Mesenteric fat pad (tissue), 1 donor: Measurements from ENCODE around the gene FUBP3. TPM values are rescaled to one million over a fixed set of nuclear protein-coding genes. Genes with fewer than 3 reads are reported as not detected.
A peak's percentile ranks its signal among the peaks of the same experiment; 100 is the strongest.
"Not testable (repeated sequence)": the region's sequence is repeated elsewhere in the genome, so short reads cannot be mapped to it uniquely, and the experiment has no call there.

ENCODE experiments used
- DNase-seq: peaks from one replicate; pipeline ENCODE4 v3.0.0-alpha.2; 2020; ENCODE audit warnings: low spot score
- microRNA-seq: library from miRNA; unstranded; fragments of <30 nt; microRNA quantifications from one replicate; pipeline ENCODE4 v1.2.0, GENCODE V29; 2020; ENCODE audit warnings: borderline number of aligned reads
- total RNA-seq: library from RNA; stranded (reverse); fragmentation: NEBNext Ultra II Directional; extraction: Animal tissue kit (Norgen Biotek cat#: 25700); gene quantifications from one replicate; pipeline ENCODE4 v1.2.1, GENCODE V29; 2021
- donor health status: DM: yes; HTN: yes; CAD: no.

Gene FUBP3
- total RNA-seq, 1 donor from 2014 or later, result 49.5 TPM

GRCh38 chr9:130680836-130681768 lies 101.7 kb downstream of the FUBP3 start:
- DNase-seq, result peak; percentile 95

DNA sequence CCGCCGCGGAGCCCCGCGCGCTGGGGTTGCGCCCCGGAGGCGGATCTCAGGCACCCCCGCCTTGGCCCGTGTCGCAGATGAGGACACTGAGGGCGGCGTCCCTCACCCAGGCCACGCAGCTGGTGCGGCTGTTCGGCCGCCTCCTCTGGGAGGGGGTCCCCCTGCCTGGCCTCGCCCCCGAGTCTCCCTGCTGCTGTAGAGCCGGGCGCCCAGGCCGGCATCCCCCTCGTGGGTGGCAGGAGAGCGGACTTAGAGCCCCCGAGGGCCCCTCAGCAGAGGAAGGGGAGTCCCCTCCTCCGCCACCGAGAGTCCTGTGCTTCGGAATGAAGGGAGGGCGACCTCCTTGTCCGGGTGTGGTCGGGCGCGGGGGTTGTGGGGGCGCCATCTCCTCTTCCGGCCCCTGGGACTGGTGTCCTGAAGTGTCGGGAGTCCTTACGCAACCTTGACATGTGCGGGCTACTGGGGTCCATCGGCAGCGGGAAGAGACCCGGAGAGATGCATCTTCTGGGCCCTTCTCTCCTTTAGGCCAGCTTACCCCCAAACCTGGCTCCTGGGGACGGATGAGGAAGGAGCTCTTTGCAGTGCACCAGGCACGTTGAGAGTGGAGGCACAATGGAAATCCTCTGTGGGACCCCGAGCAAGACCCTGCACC lies 102.5 kb downstream of the FUBP3 start:
- DNase-seq, result no peak

DNA sequence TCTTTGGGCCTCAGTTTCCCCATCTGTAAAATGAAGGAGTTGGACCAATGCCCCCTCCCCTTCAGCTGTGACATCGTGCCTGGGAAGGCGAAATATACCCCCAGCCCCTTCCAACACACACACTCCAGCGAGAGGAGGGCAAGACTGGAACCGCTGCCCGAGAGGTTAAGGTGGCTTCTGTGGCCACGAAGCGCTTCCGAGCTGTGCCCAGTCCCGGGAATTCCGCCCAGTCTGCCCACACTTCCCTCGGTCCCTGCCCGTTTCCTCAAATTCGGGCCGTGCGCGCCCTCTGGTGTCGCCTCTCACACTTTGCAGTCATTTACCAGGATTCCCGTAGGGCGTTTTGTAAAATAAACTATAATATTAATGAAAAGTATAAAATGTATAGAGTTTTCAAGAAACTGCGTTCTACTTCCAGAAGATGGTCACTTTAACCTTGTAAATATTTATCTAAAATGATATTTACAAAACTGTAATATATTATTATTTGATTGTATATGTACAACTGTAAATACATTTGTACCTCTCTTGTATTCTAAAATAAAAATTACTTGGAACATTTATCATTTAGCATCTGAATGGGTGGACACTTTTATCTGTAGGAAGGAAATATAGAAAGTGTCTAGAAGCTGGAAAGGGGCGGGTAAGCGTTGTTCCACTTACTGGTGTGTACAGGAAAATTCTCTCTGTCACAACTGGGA lies 103.2 kb downstream of the FUBP3 start:
- DNase-seq, result no peak

DNA sequence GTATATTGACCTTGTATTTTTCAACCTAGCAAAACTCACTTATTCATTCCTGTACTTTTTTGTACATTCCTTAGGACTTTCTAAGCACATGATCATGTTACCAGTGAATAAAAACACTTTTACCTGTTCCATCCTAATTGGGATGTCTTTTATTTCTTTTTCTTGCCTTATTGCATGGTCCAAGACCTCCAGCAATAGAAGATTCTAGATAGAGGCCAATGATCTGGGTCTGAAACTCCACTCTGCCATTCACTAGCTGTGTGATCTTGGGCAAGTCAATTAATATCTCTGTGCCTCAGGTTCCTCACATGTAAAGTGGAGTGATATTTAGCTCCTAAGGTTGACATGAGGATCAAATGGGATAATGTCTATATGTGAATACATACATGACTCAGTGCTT lies 105.7 kb downstream of the FUBP3 start:
- no peak for DNase-seq

- not testable (repeated sequence) for DNase-seq
Measured at GRCh38 chr9:130685945-130686344, 106.6 kb downstream of the FUBP3 start.

GRCh38 chr9:130687615-130688014 lies 108.2 kb downstream of the FUBP3 start:
- no peak for DNase-seq

Small RNA genes lying within 50 kb of the gene (microRNA-seq; reads per million reads assigned to microRNA genes)
- not detected for gene MIR6856

Other genes starting within 250 kb of the FUBP3 start
- 304 TPM for gene ASS1, start 134.6 kb upstream of the FUBP3 start, total RNA-seq
- not detected for gene PRDM12, start 85.0 kb downstream of the FUBP3 start, total RNA-seq
- 21.2 TPM for gene EXOSC2, start 114.2 kb downstream of the FUBP3 start, total RNA-seq